Measurements from ENCODE around the gene TSPAN32. TPM values are rescaled to one million over a fixed set of nuclear protein-coding genes. Genes with fewer than 3 reads are reported as not detected.

TSPAN32 gene
- total RNA-seq, 1 experiment from 2014 or later, result not detected

- peaks cover 0 to 3% of the 10 kb centered on the region in 2 experiments; a peak in 1 of 4 replicates for H3K4me1 ChIP-seq (ENCODE audit: control insufficient read depth in 1 of 2, insufficient read depth in 2 of 2, low read length in 2 of 2)
- no peak overlapping the region for H3K9ac ChIP-seq (ENCODE audit: low read length)
- H3K9me3 ChIP-seq (ENCODE audit: control insufficient read depth in 1 of 2, insufficient read depth in 1 of 2, low read depth in 1 of 2, low read length in 2 of 2), result no peaks in the 10 kb centered on the region
- no peaks in the 10 kb centered on the region for H3K36me3 ChIP-seq (ENCODE audit: control insufficient read depth in 1 of 2, insufficient read depth in 2 of 2, low read length in 2 of 2)
- no TSS peak for BruUV-seq (replicated peaks)
- H3K4me3 ChIP-seq (replicated peaks in 1 of 2; ENCODE audit: low read depth in 1 of 2, low read length in 2 of 2), result no peak overlapping the region
- DNase-seq (ENCODE audit: low read depth, low spot score) (no peak), ATAC-seq (no peak)
- no peaks in the 10 kb centered on the region for H3K9me2 ChIP-seq (ENCODE audit: insufficient read depth)
- no peaks in the 10 kb centered on the region for H4K20me1 ChIP-seq (ENCODE audit: insufficient read depth)
- CTCF ChIA-PET, result no interaction called here
- no peak overlapping the region for H3K4me2 ChIP-seq (ENCODE audit: low read length)
- H3K27me3 ChIP-seq (ENCODE audit: insufficient read depth, low read length), result no peaks in the 10 kb centered on the region
- no peak overlapping the region for H3K27ac ChIP-seq (ENCODE audit: low read depth, low read length)
- no peak overlapping the region for H2AFZ ChIP-seq (ENCODE audit: low read depth, low read length, poor library complexity, severe bottlenecking)
- intact Hi-C loops (cut with micrococcal nuclease), result no loop called here
- TF ChIP-seq CBX3 (IDR thresholded peaks at IDR 0.05; ENCODE audit: low read depth) (no peak), ZBTB33 (IDR thresholded peaks at IDR 0.05; ENCODE audit: extremely low read depth, insufficient replicate concordance, low read length) (no peak), SIN3A (IDR thresholded peaks at IDR 0.05; ENCODE audit: low read depth) (no peak), EZH2 (IDR thresholded peaks at IDR 0.05) (no peak), ZNF274 (IDR thresholded peaks at IDR 0.05; ENCODE audit: low read depth, low read length) (no peak), POLR2AphosphoS5 (IDR thresholded peaks at IDR 0.05; ENCODE audit: low read depth, low read length) (no peak), JUND (IDR thresholded peaks at IDR 0.05) (no peak)
- no peaks in the 10 kb centered on the region for H3K79me2 ChIP-seq (ENCODE audit: insufficient read depth, low read length)
- POLR2A ChIA-PET, result no interaction called here
- RAD21 ChIA-PET (ENCODE audit: low non-redundant PET in 1 of 2, low total read pairs in 2 of 2, uncharacterized antibody in 2 of 2, unreplicated experiment in 2 of 2), result no interaction called here
These were observed 42.4 kb upstream of the TSPAN32 start for GRCh38 chr11:2259466-2259830.

GRCh38 chr11:2259897-2260451 is 41.8 kb upstream of the TSPAN32 start:
- Histone ChIP-seq H3K4me3 (replicated peaks in 1 of 2; ENCODE audit: low read depth in 1 of 2, low read length in 2 of 2) (no peak overlapping the region), H2AFZ (ENCODE audit: low read depth, low read length, poor library complexity, severe bottlenecking) (no peak overlapping the region), H3K4me2 (ENCODE audit: low read length) (no peak overlapping the region), H3K79me2 (ENCODE audit: insufficient read depth, low read length) (no peaks in the 10 kb centered on the region), H4K20me1 (ENCODE audit: insufficient read depth) (no peaks in the 10 kb centered on the region), H3K36me3 (ENCODE audit: control insufficient read depth in 1 of 2, insufficient read depth in 2 of 2, low read length in 2 of 2) (no peaks in the 10 kb centered on the region), H3K27me3 (ENCODE audit: insufficient read depth, low read length) (no peaks in the 10 kb centered on the region), H3K27ac (ENCODE audit: low read depth, low read length) (no peak overlapping the region), H3K4me1 (ENCODE audit: control insufficient read depth in 1 of 2, insufficient read depth in 2 of 2, low read length in 2 of 2) (peaks cover 0 to 3% of the 10 kb centered on the region in 2 experiments; a peak in 1 of 4 replicates), H3K9ac (ENCODE audit: low read length) (no peak overlapping the region), H3K9me2 (ENCODE audit: insufficient read depth) (no peaks in the 10 kb centered on the region), H3K9me3 (ENCODE audit: control insufficient read depth in 1 of 2, insufficient read depth in 1 of 2, low read depth in 1 of 2, low read length in 2 of 2) (no peaks in the 10 kb centered on the region)
- intact Hi-C loops (cut with micrococcal nuclease), result no loop called here
- RAD21 ChIA-PET (ENCODE audit: low non-redundant PET in 1 of 2, low total read pairs in 2 of 2, uncharacterized antibody in 2 of 2, unreplicated experiment in 2 of 2), result no interaction called here
- POLR2A ChIA-PET, result no interaction called here
- ATAC-seq, result no peak
- no TSS peak for BruUV-seq (replicated peaks)
- DNase-seq (ENCODE audit: low read depth, low spot score), result no peak
- CTCF ChIA-PET, result no interaction called here
- no peak for TF ChIP-seq SRF (IDR thresholded peaks at IDR 0.05; ENCODE audit: low read depth)
- TF ChIP-seq JUND (IDR thresholded peaks at IDR 0.05), result no peak
- no peak for TF ChIP-seq RAD21 (IDR thresholded peaks at IDR 0.05; ENCODE audit: low read depth)
- TF ChIP-seq SIN3A (IDR thresholded peaks at IDR 0.05; ENCODE audit: low read depth), result no peak
- TF ChIP-seq YY1 (IDR thresholded peaks at IDR 0.05; ENCODE audit: extremely low read depth, insufficient replicate concordance, low read depth, low read length), result no peak
- TF ChIP-seq SP1 (IDR thresholded peaks at IDR 0.05; ENCODE audit: low read depth), result no peak
- TF ChIP-seq FOSL1 (IDR thresholded peaks at IDR 0.05; ENCODE audit: low read depth), result no peak
- no peak for TF ChIP-seq POLR2AphosphoS5 (IDR thresholded peaks at IDR 0.05; ENCODE audit: low read depth, low read length)
- no peak for TF ChIP-seq CBX3 (IDR thresholded peaks at IDR 0.05; ENCODE audit: low read depth)
- TF ChIP-seq EZH2phosphoT487 (IDR thresholded peaks at IDR 0.05; ENCODE audit: borderline replicate concordance), result no peak
- TF ChIP-seq ZBTB33 (IDR thresholded peaks at IDR 0.05; ENCODE audit: extremely low read depth, insufficient replicate concordance, low read length), result no peak

All from HCT116 (cell line).